HG03095 (cell line): ENCODE measurements around the gene MACROD2.

Experiments used
- ATAC-seq: cut with Tn5 transposase; IDR thresholded peaks from one replicate; pipeline ENCODE4 v1.9.1; 2021; ENCODE audit warnings: moderate library complexity; ENCODE audit not compliant: unreplicated experiment

MACROD2 gene

DNA sequence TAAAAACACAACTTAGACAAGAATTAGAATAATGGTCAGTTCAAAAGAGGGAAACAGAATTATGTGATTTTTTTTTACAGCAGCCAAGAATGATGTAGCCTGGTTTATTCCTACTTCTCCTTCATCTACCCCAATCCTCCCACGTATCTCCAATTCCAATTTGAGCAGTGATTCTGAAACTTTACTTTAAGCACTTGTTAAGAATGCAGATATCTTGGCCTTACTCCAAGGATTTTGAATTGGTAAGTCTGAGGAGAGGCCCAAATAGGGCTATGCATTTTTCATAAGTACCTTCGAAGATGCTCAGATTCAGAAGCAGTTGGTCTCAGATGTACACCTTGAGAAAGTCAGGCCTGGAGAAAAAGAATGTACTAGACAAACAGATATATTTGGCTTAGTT, 575.5 kb downstream of the MACROD2 start:
- no peak for ATAC-seq

GRCh38 chr20:14573676-14574075, 578.4 kb downstream of the MACROD2 start:
- ATAC-seq: no peak

DNA sequence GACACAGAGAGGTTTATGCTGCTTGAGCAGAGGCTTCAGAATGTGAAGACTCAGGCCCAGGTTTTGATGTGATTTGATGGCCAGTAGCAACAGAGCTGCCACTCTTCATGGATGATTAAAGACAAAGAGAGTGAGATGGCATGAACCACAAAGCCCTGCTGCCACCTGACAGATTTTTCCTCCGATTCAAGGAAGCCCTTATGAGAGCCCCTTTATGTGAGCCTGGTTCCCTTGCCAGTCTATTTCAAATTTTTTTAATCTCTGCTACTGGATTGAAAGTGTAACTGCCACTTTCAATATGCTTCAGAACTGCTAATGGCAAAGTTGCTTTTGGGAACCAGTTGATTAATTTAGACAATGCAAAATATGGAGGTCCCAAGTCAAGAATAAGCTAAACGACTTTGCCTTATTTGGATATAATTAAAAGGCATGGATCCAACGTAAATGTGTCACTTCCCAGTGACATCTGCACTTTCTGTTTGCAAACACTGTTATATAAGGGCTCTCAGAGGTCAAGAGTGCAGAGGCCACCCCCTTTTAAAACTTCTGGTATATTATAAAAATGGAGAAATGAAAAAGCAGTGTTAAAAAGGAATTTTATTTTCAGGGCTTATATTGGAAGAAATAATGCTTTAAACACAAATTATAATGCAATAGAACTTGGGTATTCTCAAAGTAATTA, 581.0 kb downstream of the MACROD2 start:
- no peak for ATAC-seq

- no peak for ATAC-seq
Observed at GRCh38 chr20:14580418-14581074, 585.2 kb downstream of the MACROD2 start.

DNA sequence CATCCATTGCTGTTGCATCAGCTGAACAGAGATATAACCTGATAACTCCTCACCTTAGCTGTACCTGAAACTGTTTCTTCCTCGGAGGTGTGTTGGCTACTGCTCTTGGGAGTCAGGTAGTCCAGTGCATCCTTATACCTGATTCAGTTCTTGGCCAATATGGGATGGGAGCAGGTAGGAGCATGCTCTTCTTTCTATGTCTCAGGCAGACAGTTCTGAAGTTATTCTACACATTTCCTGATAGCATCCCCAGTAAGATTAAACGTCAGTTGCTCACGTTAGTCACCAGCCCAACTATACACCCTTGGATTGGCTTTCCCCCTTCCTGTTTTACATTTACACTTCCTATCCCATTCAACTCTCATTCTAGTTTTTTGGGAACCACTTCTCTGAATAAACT, 586.4 kb downstream of the MACROD2 start:
- ATAC-seq: no peak

- no peak for ATAC-seq
Observed at GRCh38 chr20:14582855-14583254, 587.5 kb downstream of the MACROD2 start.

DNA sequence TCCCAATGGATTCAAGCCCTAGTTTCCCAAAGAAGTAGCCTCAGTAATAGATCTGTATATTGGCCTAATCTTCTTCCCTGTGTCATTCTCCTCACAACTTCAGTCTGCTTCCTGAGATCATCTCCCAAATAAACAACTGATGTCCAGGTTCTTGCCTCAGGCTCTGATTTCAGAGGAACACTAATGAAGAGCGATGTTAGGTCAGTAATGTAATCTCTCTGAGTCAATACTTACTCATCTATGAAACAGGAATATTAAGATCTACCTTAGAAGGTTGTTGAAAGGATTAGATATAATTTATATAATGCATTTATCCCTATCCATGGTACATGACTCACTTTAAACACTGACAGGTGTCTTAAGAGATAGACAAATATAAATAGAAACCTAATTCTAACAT, 588.1 kb downstream of the MACROD2 start:
- ATAC-seq: no peak

DNA sequence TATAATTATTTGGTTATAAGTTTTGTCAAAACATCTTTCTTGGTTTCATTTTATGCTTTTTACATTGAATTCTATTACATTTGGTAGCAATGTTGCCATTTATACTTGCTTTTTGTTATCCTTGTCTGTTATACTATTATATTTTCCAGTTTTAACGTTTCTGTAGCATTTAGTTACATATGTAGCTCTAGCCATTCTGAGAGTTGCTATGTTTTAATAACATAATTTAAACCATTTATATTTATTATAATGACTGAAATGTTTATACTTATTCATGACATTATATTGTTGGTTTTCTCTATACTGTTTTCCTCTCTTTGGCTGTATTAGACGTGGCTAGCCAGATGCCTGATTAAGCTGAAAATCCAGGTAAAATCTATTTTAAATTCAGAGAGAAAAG, 594.1 kb downstream of the MACROD2 start:
- no peak for ATAC-seq

GRCh38 chr20:14595051-14595450, 599.7 kb downstream of the MACROD2 start:
- no peak for ATAC-seq

DNA sequence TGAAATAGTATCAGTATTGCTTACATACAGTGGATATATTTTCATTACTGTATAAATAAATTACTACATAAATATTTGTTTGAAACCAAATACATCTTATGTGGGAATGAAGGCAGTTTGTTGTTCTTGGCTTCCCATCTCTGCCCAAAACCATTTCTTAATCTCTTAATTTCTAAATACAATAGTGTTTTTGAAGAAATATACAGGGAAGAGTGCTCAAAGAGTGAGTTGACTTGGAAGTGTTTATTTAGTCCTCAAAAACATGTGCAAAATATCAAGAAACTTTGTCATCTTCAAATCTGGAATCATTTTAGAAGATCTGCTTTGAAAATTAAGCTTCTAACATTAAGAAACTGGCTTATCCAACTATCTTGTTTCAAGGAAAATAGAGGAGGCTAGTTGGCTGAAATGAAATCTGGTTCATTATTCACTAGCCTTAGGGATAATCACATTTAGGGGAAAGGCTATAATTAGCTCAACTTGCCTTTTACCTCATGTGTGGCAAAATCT, 601.9 kb downstream of the MACROD2 start:
- no peak for ATAC-seq

DNA sequence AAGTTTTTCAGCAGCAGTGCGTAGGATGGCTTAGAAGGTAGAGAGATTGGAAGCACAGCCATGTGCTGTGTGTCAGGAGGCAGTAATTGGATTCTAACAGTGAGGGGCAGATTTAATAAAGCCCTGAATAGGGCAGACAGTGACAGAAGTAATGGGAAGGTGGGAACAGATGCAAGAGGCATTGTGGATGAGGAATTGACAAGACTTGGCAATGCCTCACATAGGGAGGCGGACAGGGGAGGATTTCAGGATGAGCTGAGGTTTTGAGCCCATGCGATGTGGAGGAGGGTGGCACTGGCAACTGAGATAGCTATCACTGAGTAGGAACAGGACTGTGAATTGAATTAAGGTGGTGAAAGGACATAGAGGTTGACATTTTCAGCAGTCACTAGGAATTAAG, 604.3 kb downstream of the MACROD2 start:
- ATAC-seq: no peak

DNA sequence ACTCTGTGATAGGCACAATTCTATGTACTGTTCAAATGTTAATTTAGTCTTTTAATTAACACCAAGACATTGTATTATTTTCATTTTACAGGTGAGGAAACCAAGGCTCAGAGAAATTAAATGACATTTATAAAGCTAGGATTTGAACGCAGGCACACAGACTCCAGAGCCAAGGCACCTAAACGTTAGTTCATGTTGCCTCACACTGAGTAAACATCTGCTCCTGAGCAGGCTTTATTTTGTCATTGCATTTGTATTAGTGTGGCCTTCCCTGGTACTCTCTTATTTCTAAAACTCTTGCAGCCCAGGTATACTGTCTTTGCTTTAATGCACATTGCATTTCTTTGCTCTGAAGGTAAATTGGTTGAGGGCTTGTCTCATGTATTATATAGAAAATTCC, 605.2 kb downstream of the MACROD2 start:
- ATAC-seq: no peak

DNA sequence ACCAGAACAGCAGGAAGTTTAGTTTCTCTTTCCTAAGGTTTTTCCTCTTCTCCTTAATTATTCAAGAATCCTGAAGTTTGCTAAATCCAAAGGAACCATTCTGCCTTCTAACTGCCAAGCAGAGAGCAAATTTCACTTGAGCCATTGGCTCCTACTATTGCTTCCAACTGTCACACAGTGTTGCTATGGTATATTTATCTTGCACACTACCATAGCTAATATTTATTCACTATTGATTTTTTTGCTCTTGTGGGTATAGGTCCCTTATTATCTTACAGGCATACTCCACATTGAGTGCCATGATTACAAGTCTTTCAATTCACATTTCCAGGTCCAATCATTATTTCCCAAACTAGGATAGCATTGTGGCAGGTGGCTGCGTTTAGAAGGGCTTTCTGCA, 608.8 kb downstream of the MACROD2 start:
- no peak for ATAC-seq

DNA sequence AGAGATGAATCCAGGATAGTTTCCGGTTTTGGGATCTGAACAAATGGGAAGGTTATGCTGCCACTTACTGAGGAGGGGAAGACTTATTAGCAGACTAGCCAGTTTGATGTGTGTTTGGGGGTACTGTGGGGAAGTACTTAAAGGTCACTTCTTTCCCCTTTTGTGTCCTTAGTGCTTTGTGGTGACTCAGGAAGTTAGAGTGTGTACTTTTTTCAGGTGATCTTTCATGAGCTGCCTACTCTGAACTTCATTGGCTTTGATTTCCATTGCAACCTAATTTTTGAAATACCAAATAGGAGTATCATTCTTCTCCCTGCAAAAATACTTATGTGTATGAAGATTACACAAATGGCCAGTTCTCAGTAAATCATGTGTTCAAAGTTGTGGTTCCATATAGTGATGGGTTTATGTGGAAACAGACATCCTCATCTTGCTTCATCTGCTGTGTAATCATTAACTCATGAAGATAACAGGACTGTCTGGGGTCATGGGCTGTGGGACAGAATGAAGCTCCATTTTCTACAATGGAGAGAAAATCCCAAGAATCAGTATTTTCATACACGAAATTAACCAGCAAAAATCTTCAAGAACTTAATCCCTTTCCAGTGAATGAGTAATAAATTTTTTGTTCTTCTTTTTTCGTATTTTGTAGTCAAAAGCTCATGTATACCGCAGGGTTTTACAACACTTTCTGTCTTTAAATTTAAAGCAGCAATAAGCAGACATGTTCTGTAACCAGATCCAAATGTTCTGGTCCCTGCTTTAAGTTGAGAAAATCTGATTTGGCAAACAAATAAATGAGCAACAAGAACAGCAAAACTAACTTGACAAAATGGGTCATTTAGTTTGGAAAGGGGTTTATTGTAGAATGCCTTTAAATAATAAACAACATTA, 614.3 kb downstream of the MACROD2 start:
- ATAC-seq: no peak

DNA sequence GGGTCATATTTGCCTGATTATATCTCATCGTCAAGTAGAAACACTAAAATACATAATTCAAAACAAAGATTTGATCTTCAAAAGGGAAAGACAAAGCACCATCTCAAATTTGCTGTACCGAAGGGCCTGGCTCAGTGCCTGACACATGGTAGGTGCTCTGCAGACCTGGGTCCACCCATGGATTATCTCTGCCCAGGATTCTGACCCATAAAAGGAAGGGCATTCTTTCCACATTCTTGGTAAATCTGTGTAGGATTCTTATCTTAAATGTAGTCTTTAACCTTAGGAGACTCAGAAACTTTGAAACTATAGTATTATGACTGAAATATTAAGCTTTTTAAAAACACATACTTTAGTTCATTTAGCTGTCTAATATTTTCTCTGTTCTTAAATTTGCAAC, 616.2 kb downstream of the MACROD2 start:
- no peak for ATAC-seq

DNA sequence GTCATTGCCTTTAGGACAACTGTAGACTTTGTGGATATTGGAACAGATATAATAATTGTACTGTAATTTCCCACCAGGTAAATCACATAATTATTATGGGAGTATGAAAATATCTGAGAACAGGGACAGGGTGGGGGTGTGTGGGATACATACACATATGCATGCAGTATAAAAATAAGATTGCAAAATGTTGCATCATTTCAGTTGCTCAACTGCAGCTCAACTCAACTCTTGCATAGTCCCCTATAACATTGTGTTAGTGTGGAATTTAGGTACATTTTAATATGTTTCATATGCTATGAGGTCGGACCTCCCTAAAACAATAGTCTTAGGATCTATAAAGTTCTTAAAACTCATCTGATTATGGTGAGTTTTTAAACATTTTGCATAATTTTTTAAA, 617.1 kb downstream of the MACROD2 start:
- no peak for ATAC-seq

DNA sequence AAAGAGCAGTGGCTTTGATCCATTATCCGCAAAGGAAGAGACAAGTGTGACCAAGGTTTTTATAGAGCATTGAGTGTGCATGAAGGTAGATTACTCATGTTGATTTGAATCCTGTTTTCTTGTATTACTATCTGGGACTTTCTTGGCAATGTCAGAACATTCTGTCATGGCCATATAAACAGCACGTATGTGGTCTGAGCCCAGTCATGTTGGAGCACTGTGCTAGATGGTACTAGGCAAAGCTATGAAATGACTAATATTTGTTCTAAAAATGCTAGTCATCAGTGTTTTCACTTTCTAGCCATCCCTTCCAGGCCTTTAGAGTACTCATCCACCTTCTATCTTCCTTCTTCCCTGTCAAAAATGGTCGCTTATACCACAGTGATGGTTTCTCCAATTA, 620.7 kb downstream of the MACROD2 start:
- no peak for ATAC-seq

DNA sequence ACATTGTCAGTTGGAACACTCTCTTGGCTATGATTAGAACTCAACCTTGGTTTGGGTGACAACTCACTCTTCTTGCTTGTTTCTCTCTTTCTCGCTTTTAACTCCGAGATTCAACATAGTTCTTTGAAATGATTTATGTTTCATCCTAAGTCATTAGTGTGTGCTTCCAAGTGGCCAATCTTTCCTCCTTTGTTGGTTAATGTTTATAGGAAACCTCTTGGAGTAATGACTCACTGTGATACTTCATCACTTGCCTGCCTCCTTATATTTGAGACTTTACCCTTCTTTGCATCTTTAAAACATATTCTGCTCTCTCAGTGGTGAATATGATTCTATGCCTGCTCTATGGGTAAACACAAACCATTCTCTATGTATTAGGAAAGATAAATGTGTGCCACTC, 621.8 kb downstream of the MACROD2 start:
- ATAC-seq: no peak

DNA sequence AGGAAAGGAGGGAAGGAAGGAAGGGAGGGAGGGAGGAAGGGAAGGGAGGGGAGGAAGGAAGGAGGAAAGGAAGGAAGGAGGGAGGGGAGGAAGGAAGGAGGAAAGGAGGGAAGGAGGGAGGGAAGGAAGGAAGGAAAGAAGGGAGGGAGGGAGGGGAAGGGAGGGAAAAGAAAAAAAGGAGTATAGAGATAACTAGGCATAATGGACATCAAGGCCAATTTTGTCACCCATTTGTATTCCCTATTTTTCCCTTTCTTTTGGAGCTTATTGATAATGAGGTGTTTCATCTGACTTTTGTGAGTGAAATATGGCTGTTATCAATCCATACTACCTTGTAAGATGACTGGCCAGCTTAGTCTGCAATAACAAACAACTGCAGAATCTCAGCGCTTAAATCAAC, 624.1 kb downstream of the MACROD2 start:
- no peak for ATAC-seq

DNA sequence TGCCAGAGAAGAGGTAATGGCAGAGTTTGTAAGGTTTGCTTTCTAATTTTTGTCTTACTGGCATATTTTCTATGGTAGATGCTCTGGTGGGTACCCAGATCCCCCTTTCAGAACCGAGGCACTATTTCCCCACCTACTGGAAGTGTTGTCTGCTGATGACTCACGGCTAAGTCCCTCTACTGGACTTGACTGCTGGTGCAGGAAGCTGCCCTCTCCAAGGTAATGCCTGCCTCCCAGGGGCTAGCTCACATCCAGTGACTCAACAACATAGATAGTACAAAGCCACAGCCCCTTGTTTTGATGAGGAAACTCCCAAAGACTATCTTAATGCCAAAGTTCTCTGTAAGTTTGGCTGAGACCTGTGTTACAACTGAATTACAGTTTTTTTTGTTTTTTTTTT, 627.5 kb downstream of the MACROD2 start:
- no peak for ATAC-seq

DNA sequence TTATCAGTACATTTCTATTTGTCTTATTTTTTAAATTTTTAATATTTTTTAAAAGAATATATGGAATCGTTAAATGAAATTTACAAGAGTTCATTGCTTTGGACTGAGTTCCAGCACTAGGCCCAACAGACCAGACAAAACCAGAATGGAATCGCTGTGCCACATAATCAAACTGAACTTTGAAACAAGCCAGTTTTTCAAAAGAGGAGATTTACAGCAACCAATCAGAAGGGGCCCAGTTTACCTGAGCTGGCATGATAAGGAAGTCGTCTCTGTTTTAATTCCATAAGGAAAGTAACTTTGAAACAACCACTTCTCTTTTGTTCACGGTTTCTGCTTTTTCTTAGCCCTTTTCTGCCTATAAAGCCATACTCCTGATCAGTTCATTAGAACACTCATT, 635.7 kb downstream of the MACROD2 start:
- ATAC-seq: no peak

GRCh38 chr20:14632906-14633305, 637.6 kb downstream of the MACROD2 start:
- no peak for ATAC-seq
